ENCODE measurements around the gene C1QTNF8. TPM values are rescaled to one million over a fixed set of nuclear protein-coding genes. Genes with fewer than 3 reads are reported as not detected.

C1QTNF8 gene
- total RNA-seq, 4 donors from 2014 or later: not detected

- H3K27me3 ChIP-seq: no peaks in the 10 kb centered on the region
- TF ChIP-seq, protein P1, sequence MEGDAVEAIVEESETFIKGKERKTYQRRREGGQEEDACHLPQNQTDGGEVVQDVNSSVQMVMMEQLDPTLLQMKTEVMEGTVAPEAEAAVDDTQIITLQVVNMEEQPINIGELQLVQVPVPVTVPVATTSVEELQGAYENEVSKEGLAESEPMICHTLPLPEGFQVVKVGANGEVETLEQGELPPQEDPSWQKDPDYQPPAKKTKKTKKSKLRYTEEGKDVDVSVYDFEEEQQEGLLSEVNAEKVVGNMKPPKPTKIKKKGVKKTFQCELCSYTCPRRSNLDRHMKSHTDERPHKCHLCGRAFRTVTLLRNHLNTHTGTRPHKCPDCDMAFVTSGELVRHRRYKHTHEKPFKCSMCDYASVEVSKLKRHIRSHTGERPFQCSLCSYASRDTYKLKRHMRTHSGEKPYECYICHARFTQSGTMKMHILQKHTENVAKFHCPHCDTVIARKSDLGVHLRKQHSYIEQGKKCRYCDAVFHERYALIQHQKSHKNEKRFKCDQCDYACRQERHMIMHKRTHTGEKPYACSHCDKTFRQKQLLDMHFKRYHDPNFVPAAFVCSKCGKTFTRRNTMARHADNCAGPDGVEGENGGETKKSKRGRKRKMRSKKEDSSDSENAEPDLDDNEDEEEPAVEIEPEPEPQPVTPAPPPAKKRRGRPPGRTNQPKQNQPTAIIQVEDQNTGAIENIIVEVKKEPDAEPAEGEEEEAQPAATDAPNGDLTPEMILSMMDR (IDR thresholded peaks at IDR 0.05): no peak
- no peak for TF ChIP-seq POLR2A (IDR thresholded peaks at IDR 0.05)
These were observed 30.0 kb upstream of the C1QTNF8 start for GRCh38 chr16:1126044-1126443.

GRCh38 chr16:1125471-1125870 is 29.4 kb upstream of the C1QTNF8 start:
- Histone ChIP-seq H3K4me3 (no peak overlapping the region), H3K27ac (no peak overlapping the region), H3K9me3 (no peaks in the 10 kb centered on the region), H3K27me3 (no peaks in the 10 kb centered on the region), H3K36me3 (no peaks in the 10 kb centered on the region), H3K4me1 (no peaks in the 10 kb centered on the region)
- DNase-seq: no peak
- TF ChIP-seq POLR2A (IDR thresholded peaks at IDR 0.05): no peak
- TF ChIP-seq, protein P1 (IDR thresholded peaks at IDR 0.05): no peak

More at GRCh38 chr16:1126044-1126443, 30.0 kb upstream of the C1QTNF8 start:
- Histone ChIP-seq H3K9me3 (no peaks in the 10 kb centered on the region), H3K4me1 (no peaks in the 10 kb centered on the region), H3K36me3 (no peaks in the 10 kb centered on the region), H3K27ac (no peak overlapping the region), H3K4me3 (no peak overlapping the region)
- DNase-seq: no peak

DNA sequence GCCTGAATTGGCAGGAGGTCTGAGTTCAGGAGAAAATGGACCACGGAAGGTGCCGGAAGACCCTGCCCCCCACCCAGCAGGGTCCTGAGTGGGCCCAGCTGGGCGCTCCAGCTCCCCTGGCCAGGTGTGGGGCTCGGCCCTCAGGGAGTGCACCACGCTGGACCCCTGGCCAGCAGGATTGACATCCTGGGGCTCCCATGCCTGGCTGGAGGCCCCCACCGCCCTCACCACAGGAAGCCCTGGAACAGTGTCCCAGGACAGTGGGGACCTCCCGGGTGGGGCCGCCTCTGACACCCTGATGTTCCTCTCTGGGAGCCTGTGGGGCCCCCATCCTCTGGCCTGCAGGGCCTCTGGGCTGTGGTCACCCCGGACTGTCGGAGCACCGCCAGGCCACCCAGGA is 28.8 kb upstream of the C1QTNF8 start:
- no peaks in the 10 kb centered on the region for H3K27me3 ChIP-seq
- H3K4me1 ChIP-seq: peaks cover 0 to 3% (median 0%) of the 10 kb centered on the region in 4 donors
- H3K27ac ChIP-seq: no peak overlapping the region
- H3K36me3 ChIP-seq: no peaks in the 10 kb centered on the region
- H3K4me3 ChIP-seq: no peak overlapping the region
- no peak for DNase-seq
- H3K9me3 ChIP-seq: no peaks in the 10 kb centered on the region
- TF ChIP-seq, protein P1 (IDR thresholded peaks at IDR 0.05): no peak
- no peak for TF ChIP-seq POLR2A (IDR thresholded peaks at IDR 0.05)

DNA sequence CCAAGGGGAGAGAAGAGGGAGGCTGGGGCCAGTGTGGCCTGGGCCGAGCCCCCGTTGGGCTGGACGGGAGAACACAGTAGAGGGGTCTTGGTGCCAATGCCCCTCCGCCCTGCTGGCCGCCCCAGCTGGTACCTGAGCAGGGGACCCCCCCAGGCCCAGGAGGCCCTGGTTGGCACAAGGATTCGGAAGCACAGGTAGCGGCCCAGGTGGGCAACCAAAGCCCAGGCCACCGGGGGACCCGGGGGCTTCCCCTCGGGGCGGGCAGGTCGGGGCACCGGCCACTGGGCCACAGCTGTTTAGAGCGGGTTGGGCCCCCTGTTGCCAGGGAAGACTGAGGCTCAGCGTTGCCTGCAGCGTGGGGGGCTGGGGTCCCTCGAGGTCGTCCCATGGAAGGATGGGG is 28.2 kb upstream of the C1QTNF8 start:
- no peak overlapping the region for H3K4me3 ChIP-seq
- no peak overlapping the region for H3K27ac ChIP-seq
- H3K27me3 ChIP-seq: no peaks in the 10 kb centered on the region
- TF ChIP-seq, protein P1 (IDR thresholded peaks at IDR 0.05): no peak
- TF ChIP-seq POLR2A (IDR thresholded peaks at IDR 0.05): no peak
- no peak for DNase-seq
- no peaks in the 10 kb centered on the region for H3K9me3 ChIP-seq
- H3K36me3 ChIP-seq: no peaks in the 10 kb centered on the region
- H3K4me1 ChIP-seq: peaks cover 0 to 3% (median 0%) of the 10 kb centered on the region in 4 donors

GRCh38 chr16:1123525-1124230 is 27.6 kb upstream of the C1QTNF8 start:
- Histone ChIP-seq H3K4me3 (no peak overlapping the region), H3K4me1 (peaks cover 0 to 3% (median 0%) of the 10 kb centered on the region in 4 donors), H3K36me3 (no peaks in the 10 kb centered on the region), H3K27me3 (no peaks in the 10 kb centered on the region), H3K9me3 (no peaks in the 10 kb centered on the region), H3K27ac (no peak overlapping the region)
- TF ChIP-seq, protein P1 (IDR thresholded peaks at IDR 0.05): no peak
- no peak for TF ChIP-seq POLR2A (IDR thresholded peaks at IDR 0.05)
- no peak for DNase-seq

Data from Peyer's patch (tissue), 4 donors.